Gastrocnemius medialis (tissue), 4 donors: ENCODE data around the gene NNT.

Experiments used
- POLR2A ChIP-seq, 2 donors: fragments of 450-650 bp; IDR thresholded peaks; one replicate each; pipeline ENCODE4 v1.6.1; 2017; ENCODE audit warnings: antibody characterized with exemption in 2 of 2, mild to moderate bottlenecking in 2 of 2, moderate library complexity in 2 of 2
- TF ChIP-seq, protein P1 (sequence below), 5 experiments: fragments of 450-650 bp in 3 of 5; fragments of 200-600 bp in 2 of 5; sonication (generic) in 2 of 5; IDR thresholded peaks in 4 of 5; conservative IDR thresholded peaks in 1 of 5; 1 replicate in 4 of 5; 2 replicates in 1 of 5; pipeline ENCODE4 v1.5.1; 2016 to 2019; ENCODE audit warnings: antibody characterized with exemption in 5 of 5, mild to moderate bottlenecking in 3 of 5, moderate library complexity in 3 of 5

DNA sequence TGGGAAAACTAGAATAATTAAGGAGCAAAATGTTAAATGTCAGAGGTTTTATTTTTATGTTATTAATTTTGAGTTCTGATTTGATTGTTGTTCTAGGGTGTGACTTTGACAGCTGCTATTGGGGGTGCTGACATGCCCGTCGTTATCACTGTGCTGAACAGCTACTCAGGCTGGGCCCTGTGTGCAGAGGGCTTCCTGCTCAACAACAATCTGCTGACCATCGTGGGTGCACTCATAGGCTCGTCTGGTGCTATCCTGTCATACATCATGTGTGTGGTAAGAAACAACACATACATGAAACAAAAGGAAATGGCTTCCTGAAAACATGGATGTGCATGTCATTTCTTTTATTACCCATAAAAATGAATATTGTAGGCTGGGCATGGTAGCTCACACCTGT is 56.1 kb downstream of the NNT start:
- no peak for TF ChIP-seq POLR2A (IDR thresholded peaks at IDR 0.05)
- TF ChIP-seq, protein P1, sequence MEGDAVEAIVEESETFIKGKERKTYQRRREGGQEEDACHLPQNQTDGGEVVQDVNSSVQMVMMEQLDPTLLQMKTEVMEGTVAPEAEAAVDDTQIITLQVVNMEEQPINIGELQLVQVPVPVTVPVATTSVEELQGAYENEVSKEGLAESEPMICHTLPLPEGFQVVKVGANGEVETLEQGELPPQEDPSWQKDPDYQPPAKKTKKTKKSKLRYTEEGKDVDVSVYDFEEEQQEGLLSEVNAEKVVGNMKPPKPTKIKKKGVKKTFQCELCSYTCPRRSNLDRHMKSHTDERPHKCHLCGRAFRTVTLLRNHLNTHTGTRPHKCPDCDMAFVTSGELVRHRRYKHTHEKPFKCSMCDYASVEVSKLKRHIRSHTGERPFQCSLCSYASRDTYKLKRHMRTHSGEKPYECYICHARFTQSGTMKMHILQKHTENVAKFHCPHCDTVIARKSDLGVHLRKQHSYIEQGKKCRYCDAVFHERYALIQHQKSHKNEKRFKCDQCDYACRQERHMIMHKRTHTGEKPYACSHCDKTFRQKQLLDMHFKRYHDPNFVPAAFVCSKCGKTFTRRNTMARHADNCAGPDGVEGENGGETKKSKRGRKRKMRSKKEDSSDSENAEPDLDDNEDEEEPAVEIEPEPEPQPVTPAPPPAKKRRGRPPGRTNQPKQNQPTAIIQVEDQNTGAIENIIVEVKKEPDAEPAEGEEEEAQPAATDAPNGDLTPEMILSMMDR (IDR thresholded peaks at IDR 0.05 in 4 of 5, conservative IDR thresholded peaks at IDR 0.05 in 1 of 5) = no peak
